GM18517 (cell line): Measurements from ENCODE around the gene FCRL2.

Source experiments
- ATAC-seq: cut with Tn5 transposase; IDR thresholded peaks from one replicate; pipeline ENCODE4 v1.9.1; 2021; ENCODE audit warnings: mild to moderate bottlenecking, moderate library complexity; ENCODE audit not compliant: unreplicated experiment

FCRL2 gene, protein sequence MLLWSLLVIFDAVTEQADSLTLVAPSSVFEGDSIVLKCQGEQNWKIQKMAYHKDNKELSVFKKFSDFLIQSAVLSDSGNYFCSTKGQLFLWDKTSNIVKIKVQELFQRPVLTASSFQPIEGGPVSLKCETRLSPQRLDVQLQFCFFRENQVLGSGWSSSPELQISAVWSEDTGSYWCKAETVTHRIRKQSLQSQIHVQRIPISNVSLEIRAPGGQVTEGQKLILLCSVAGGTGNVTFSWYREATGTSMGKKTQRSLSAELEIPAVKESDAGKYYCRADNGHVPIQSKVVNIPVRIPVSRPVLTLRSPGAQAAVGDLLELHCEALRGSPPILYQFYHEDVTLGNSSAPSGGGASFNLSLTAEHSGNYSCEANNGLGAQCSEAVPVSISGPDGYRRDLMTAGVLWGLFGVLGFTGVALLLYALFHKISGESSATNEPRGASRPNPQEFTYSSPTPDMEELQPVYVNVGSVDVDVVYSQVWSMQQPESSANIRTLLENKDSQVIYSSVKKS

GRCh38 chr1:157776971-157777391 is at the start of gene FCRL2:
Gene FCRL2 (minus strand): TSS chr1:157777132. CDS start chr1:157777073, 59 bp downstream.
- ATAC-seq = peak; percentile 61

DNA sequence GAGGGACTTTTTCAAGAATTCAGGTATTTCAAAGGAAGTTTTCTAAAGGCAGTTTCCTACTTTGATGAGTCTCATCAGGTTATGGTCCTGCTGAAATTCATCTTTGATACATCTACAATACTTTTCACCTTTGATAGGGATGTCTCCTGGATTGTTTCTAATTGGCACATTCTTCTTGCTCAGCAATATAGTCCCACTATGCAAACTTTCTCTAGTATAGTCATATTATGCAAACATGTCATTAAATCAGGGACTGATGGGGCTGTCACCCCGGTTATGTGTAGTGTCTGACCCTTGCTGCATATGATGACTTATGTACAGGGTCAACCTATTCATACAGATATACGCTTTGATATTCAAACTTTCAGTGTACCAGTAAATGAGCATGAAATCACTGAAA is 43.4 kb upstream of the FCRL2 start:
- no peak for ATAC-seq

- no peak for ATAC-seq
Observed at GRCh38 chr1:157819896-157820295, 43.0 kb upstream of the FCRL2 start, which contains the start of gene FCRL1. Gene FCRL1 (minus strand): TSS chr1:157820120. CDS start chr1:157820037, 83 bp downstream.

DNA sequence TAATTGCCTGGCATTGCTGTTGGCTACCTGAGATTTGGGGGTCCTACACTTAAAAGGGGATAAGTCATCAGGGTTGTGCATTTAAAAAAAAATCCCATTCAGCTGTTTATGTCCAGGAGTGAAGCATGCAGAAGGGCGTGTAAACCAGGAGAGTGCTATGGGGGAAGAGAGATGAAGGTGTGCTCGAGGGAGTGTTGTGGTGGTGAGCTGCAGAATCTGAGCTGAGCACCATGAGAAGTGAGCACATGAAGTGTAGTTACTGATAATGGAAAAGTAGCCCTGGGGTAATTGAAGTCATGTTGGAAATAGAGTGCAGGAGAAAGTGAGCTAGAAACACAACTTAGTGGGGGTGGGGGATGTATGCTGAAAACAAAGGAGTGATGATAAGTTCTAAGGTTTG is 42.3 kb upstream of the FCRL2 start:
- no peak for ATAC-seq

GRCh38 chr1:157813269-157813668 is 36.3 kb upstream of the FCRL2 start:
- ATAC-seq = no peak

DNA sequence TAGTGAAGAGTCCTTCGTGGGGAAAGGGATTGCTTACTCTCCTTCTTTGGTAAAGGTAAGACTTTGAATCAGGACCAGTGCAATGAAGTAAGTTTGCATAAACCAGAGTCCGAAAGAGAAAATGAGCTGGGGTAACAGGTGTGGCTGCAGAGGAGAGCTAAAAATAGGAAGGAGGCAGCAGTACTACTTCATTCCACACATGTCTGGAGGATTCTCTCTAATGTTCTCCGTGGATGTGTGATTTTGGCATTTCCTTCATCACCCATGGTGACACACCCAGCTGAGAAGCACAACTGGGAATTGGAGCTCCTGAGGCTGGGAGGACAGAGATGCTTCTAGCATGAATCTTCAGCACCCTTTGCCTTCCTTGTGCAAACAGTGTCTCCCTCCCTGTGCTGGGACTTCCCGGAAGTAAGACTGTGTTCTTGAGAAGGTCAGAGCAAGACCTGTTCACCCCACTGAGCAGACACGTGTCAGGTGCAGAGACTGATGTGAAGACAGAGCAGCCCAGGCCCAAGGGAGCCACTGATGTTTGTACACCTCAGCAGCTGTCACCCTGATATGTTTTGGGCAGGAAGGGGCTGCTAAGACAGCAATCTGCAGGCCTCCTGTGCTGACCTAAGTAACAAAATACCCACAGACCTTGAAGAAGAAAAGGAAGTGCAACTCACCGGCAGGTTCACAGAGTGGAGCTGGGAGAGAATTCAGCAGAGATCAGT is 29.7 kb upstream of the FCRL2 start:
- ATAC-seq = peak; percentile 88

GRCh38 chr1:157803851-157804250 is 26.9 kb upstream of the FCRL2 start:
- no peak for ATAC-seq

- no peak for ATAC-seq
Observed at GRCh38 chr1:157799996-157800395, 23.1 kb upstream of the FCRL2 start.

DNA sequence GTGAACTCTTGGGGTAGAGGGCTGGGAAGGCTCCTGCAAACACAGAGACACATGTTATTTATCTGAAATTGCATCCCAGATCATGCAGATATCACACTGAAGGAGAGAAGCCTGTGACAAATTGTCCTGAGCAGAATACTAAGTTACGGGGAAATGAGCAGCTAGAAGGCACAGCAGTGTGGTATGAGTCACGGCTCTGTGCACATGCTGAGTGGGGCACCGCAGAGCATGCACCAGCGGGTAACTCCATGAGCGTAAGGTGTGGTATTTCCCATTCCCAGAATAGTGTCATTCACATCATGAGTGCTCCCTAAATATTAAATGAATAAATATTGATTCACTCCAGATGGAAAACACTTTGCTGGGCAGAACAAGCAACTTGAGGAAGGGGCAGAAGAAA is 21.3 kb upstream of the FCRL2 start:
- ATAC-seq = no peak

DNA sequence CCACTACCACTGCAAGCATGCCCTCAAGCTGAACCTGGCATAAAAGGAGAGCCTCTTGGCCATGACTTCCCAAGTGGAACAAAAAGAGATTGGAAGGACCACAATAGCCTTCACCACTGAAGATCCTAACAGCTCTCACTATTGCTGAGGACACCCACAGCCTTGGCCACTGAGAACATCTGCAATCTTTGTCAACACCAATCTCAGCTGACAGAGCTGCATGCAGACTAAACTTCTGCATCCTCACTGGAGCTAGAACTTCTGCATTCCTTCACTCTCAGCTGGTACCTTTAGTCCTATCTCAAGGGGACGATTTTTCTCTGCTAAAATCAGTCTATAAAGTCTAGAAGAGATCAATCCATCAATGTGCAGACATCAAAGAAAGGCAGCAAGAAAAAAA is 8.3 kb upstream of the FCRL2 start:
- no peak for ATAC-seq

GRCh38 chr1:157784801-157785200 is 7.9 kb upstream of the FCRL2 start:
- no peak for ATAC-seq

- no peak for ATAC-seq
Observed at GRCh38 chr1:157782931-157783330, 6.0 kb upstream of the FCRL2 start.

GRCh38 chr1:157781048-157781447 is 4.1 kb upstream of the FCRL2 start:
- ATAC-seq = peak; percentile 64

- ATAC-seq = no peak
Observed at GRCh38 chr1:157775101-157775870, 1.6 kb downstream of the FCRL2 start.

DNA sequence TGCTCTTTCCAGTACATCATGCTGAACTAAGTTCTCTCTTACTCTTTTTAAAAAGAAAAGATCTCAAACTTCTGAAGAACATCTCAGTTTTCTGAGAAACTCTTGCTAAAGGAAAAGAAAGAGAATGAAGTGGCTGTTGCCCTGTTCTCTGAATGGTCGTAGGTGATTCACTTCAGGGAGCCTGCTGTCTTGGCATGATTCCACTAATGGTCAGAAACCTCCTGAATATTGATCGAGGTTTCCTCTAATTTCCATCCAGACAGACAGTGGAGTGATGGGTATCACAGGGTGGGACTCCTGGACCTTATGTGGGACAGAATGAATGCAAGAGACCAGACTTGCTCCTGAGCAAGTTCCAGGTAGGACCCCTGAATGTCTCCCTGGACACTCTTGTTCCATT is 2.5 kb downstream of the FCRL2 start:
- ATAC-seq = no peak

DNA sequence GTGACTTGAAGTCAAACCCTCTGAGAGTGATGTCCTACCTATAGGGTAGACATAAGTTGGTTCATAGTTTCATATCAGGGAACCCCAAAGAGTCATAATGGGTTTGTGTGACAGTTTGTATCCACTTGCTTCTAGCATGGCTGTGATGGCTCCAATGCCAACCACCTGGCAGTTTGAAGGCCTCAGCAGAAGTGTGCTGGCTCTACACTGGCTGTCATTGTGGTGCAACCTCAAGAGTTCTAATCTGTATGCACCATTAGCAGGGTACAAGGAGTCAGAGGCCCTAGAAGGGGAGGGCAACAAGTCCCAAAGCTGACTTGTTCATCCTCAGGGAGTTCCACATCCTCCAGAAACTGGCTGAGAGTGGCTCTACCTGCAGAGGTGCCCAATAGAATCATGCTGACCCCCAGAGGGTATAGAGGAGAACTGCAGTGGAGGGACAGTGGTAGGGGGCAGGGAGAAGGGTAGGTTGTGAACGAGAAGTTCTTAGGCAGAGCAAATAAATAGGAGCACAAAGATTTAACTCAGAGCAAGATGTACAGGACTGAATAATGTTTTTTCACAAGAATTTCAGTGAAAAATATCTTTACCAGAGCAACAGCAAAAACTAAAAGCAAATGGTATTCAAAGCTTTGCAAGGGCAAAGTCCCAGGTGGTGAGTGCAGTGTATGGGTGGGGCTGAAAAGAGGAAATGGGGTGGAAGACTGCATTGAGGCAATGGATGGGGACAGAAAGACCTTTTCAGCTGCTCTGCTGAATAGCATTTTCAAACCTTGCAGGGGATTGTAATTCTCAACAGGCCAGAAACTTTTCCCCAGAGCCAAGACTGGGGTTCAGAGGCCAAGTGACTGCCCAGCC is 3.2 kb downstream of the FCRL2 start:
- ATAC-seq = peak; percentile 66

DNA sequence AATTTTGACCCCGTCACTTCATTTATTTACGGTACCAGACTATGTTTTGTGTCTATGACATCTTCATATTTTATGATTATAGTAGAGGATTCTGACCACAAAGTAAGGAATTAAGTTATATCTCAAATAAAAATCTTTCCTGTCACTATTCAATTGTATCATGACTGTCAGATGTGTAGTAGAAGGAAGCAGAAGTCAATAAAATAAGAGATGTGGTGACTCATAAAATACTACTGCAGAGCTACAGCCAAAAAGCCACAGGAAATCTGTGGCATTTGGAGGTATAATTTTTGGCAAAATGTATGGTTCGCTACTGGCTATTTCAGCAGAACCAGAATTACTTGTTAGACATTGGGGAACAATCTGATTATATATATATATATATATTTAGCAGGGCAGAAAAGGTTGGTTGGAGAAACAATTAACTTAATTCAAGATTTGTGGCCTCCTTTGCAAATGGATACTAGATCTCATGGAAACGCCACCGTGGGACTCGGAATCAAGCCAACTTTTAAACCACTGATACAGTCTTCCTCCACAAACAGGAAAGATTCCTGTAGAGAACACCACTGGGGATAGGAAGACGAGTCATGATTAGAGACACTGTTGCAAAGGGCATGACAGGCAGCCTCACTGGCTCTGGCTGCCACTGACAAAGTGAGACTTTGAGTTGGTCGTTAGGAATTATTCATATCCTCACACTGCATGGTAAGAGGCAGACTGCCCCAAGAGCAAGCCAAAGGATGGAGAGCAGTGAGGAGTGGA is 5.1 kb downstream of the FCRL2 start:
- no peak for ATAC-seq

GRCh38 chr1:157770442-157771043 is 6.4 kb downstream of the FCRL2 start:
- no peak for ATAC-seq

- no peak for ATAC-seq
Observed at GRCh38 chr1:157766792-157767191, 10.1 kb downstream of the FCRL2 start.
